Breast epithelium (tissue), 3 donors: ENCODE measurements around the gene DDX39A.

ENCODE experiments used
- CTCF ChIP-seq, 3 donors: fragments of 450-650 bp; IDR thresholded peaks; one replicate each; pipeline ENCODE4 v1.5.1; 2016 to 2017; ENCODE audit warnings: antibody characterized with exemption in 3 of 3, mild to moderate bottlenecking in 3 of 3, moderate library complexity in 3 of 3
- POLR2A ChIP-seq: fragments of 450-650 bp; IDR thresholded peaks from one replicate; pipeline ENCODE4 v1.6.1; 2016; ENCODE audit warnings: antibody characterized with exemption, mild to moderate bottlenecking, moderate library complexity

GRCh38 chr19:14383661-14384555 lies 35.2 kb downstream of the DDX39A start:
- no peak for TF ChIP-seq CTCF (IDR thresholded peaks at IDR 0.05)
- TF ChIP-seq POLR2A, result no peak
